Loucy (cell line): ENCODE data around the gene FZD10.

Experiments
- H2AFZ ChIP-seq: fragments of 200-600 bp; sonication (generic); 2 replicates; pipeline ENCODE4 v1.6.0; 2016; ENCODE audit warnings: antibody characterized with exemption, mild to moderate bottlenecking, low read length, moderate library complexity
- H3F3A ChIP-seq: fragments of 200-600 bp; 2 replicates; pipeline ENCODE4 v1.6.0; 2016; ENCODE audit warnings: antibody characterized with exemption, low read depth, mild to moderate bottlenecking
- H3K27me3 ChIP-seq: fragments of 200-600 bp; sonication (generic); 2 replicates; pipeline ENCODE4 v1.6.1; 2014; ENCODE audit warnings: low read length, mild to moderate bottlenecking; ENCODE audit not compliant: insufficient read depth, poor library complexity, severe bottlenecking
- H3K36me3 ChIP-seq: fragments of 200-600 bp; sonication (generic); 2 replicates; pipeline ENCODE4 v1.6.1; 2016; ENCODE audit warnings: low read length; ENCODE audit not compliant: insufficient read depth
- H3K4me1 ChIP-seq: fragments of 200-600 bp; sonication (generic); 2 replicates; pipeline ENCODE4 v1.5.1; 2014; ENCODE audit warnings: low read length, mild to moderate bottlenecking; ENCODE audit not compliant: insufficient read depth, poor library complexity, severe bottlenecking
- H3K4me2 ChIP-seq: fragments of 200-600 bp; sonication (generic); 2 replicates; pipeline ENCODE4 v1.6.0; 2014; ENCODE audit warnings: antibody characterized with exemption, low read length, low read depth, mild to moderate bottlenecking; ENCODE audit not compliant: poor library complexity, severe bottlenecking
- H3K4me3 ChIP-seq: fragments of 200-600 bp; sonication (generic); 2 replicates; pipeline ENCODE4 v1.5.1; 2014; ENCODE audit warnings: low read length, mild to moderate bottlenecking, mixed read lengths; ENCODE audit not compliant: poor library complexity, severe bottlenecking
- H3K79me2 ChIP-seq: fragments of 200-600 bp; sonication (generic); 2 replicates; pipeline ENCODE4 v1.6.1; 2014; ENCODE audit warnings: low read length; ENCODE audit not compliant: insufficient read depth
- H3K9ac ChIP-seq: fragments of 200-600 bp; sonication (generic); 2 replicates; pipeline ENCODE4 v1.6.0; 2014; ENCODE audit warnings: mild to moderate bottlenecking, low read depth, low read length, moderate library complexity; ENCODE audit not compliant: poor library complexity, severe bottlenecking
- H3K9me2 ChIP-seq: fragments of 200-600 bp; sonication (generic); replicated peaks from 2 replicates; pipeline ENCODE4 v1.6.1; 2016; ENCODE audit warnings: low read depth, low read length, mixed read lengths
- H3K9me3 ChIP-seq: fragments of 200-600 bp; sonication (generic); 2 replicates; pipeline ENCODE4 v1.6.1; 2014; ENCODE audit warnings: mild to moderate bottlenecking, antibody characterized with exemption, low read length, low read depth; ENCODE audit not compliant: insufficient read depth
- H4K20me1 ChIP-seq: fragments of 200-600 bp; sonication (generic); 2 replicates; pipeline ENCODE4 v1.6.0; 2014; ENCODE audit warnings: antibody characterized with exemption, low read length, mild to moderate bottlenecking; ENCODE audit not compliant: insufficient read depth, poor library complexity, severe bottlenecking
- EZH2phosphoT487 ChIP-seq: fragments of 200-600 bp; IDR thresholded peaks from 2 replicates; pipeline ENCODE4 v1.6.1; 2018; ENCODE audit warnings: antibody characterized with exemption, mild to moderate bottlenecking, moderate library complexity, borderline replicate concordance
- TF ChIP-seq, protein P1 (sequence below): fragments of 200-600 bp; sonication (generic); conservative IDR thresholded peaks from 2 replicates; pipeline ENCODE4 v1.5.1; 2014; ENCODE audit warnings: mild to moderate bottlenecking, antibody characterized with exemption, low read length

FZD10 gene

DNA sequence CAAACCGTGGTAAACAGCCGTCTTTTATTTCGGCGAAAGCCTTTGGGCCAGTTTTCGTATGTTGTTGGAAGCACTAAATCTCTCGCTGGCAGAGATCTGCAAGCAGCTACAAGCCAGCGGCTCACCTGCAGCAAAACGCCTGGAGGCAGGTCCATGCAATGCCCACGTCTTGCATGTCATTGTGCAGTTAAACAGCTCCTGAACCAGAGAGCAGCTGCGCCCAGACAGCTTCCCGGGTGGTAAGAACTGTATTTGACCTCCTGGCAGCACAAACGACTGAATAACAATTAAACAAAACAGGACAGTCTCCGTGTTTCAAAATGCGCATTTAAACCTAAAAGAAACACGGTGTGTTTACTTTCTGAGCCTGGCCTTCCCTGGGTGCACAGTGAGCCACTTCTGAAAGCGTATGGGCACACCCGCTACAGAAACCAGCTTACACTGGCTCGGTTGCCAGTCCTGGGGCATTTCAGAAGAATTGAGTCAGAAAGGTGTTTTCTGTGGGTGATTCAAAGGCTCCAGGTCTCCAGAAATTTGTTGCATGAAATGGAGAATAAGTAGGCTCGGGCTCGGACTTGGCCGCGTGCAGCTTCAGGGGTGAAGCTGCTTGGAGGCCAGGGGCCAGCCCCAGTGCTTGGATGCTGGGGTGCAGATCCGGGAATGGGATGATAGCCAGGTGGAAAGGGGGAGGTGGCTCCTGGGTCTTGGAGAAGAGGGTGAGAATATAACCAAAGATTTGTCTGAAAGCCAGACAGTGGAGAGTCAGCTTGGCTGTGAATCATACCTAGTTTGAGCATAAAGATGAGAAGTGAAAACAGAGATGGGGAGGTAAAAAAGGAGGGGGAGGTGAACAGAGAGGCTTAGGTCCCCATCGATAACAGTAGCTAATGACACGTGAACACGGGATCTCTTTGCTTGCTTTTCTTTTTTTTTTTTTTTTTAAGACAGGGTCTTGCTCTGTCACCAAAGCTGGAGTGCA is 24.9 kb upstream of the FZD10 start:
- no peaks in the 10 kb centered on the region for H3K9me3 ChIP-seq
- H3F3A ChIP-seq: no peaks in the 10 kb centered on the region
- no peak overlapping the region for H3K4me3 ChIP-seq
- H3K36me3 ChIP-seq: no peaks in the 10 kb centered on the region
- H3K27me3 ChIP-seq: peaks cover 4% of the 10 kb centered on the region
- TF ChIP-seq, protein P1, sequence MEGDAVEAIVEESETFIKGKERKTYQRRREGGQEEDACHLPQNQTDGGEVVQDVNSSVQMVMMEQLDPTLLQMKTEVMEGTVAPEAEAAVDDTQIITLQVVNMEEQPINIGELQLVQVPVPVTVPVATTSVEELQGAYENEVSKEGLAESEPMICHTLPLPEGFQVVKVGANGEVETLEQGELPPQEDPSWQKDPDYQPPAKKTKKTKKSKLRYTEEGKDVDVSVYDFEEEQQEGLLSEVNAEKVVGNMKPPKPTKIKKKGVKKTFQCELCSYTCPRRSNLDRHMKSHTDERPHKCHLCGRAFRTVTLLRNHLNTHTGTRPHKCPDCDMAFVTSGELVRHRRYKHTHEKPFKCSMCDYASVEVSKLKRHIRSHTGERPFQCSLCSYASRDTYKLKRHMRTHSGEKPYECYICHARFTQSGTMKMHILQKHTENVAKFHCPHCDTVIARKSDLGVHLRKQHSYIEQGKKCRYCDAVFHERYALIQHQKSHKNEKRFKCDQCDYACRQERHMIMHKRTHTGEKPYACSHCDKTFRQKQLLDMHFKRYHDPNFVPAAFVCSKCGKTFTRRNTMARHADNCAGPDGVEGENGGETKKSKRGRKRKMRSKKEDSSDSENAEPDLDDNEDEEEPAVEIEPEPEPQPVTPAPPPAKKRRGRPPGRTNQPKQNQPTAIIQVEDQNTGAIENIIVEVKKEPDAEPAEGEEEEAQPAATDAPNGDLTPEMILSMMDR: no peak
- no peak for TF ChIP-seq EZH2phosphoT487
- no peak overlapping the region for H2AFZ ChIP-seq
- no peak overlapping the region for H3K9ac ChIP-seq
- H3K79me2 ChIP-seq: no peaks in the 10 kb centered on the region
- H3K4me1 ChIP-seq: peaks cover 15% of the 10 kb centered on the region
- H3K9me2 ChIP-seq: no peaks in the 10 kb centered on the region
- H3K4me2 ChIP-seq: no peak overlapping the region
- no peaks in the 10 kb centered on the region for H4K20me1 ChIP-seq

DNA sequence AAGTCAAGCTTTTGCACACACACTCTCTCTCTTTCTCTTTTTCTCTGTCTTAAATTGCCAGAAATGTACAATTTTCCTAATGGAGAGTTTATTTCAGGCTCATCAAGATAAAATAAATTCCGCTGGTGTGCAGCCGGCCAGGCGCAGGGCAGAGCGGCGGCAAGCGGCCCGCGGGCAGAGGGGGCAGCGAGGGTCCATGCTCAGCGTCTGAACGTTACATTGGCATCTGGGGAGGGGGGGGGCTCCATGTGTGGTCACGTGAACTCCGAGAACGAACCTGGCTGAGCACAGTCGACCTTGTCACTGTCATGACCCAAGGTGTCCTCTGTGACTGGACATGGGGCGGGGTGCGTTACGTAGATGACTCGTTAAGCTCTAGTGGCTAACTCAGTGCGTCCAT is 23.8 kb upstream of the FZD10 start:
- Histone ChIP-seq H4K20me1 (no peaks in the 10 kb centered on the region), H3K36me3 (no peaks in the 10 kb centered on the region), H3K27me3 (peaks cover 5% of the 10 kb centered on the region), H3K79me2 (no peaks in the 10 kb centered on the region), H3K4me1 (peaks cover 11% of the 10 kb centered on the region), H3K9me3 (no peaks in the 10 kb centered on the region), H3K9ac (no peak overlapping the region), H3K9me2 (no peaks in the 10 kb centered on the region), H3F3A (no peaks in the 10 kb centered on the region), H2AFZ (no peak overlapping the region), H3K4me3 (no peak overlapping the region), H3K4me2 (no peak overlapping the region)
- TF ChIP-seq, protein P1: no peak
- TF ChIP-seq EZH2phosphoT487: no peak

GRCh38 chr12:130139567-130140421 is 22.5 kb upstream of the FZD10 start:
- H3K4me3 ChIP-seq: no peak overlapping the region
- no peaks in the 10 kb centered on the region for H4K20me1 ChIP-seq
- no peak overlapping the region for H3K9ac ChIP-seq
- no peaks in the 10 kb centered on the region for H3F3A ChIP-seq
- peaks cover 7% of the 10 kb centered on the region for H3K27me3 ChIP-seq
- no peaks in the 10 kb centered on the region for H3K9me3 ChIP-seq
- no peaks in the 10 kb centered on the region for H3K79me2 ChIP-seq
- no peak overlapping the region for H3K4me2 ChIP-seq
- no peak overlapping the region for H2AFZ ChIP-seq
- H3K4me1 ChIP-seq: no peaks in the 10 kb centered on the region
- H3K9me2 ChIP-seq: no peaks in the 10 kb centered on the region
- H3K36me3 ChIP-seq: no peaks in the 10 kb centered on the region
- TF ChIP-seq, protein P1: no peak
- no peak for TF ChIP-seq EZH2phosphoT487
